Testis (tissue), 3 donors: ENCODE measurements around the gene ZNF277. TPM values are rescaled to one million over a fixed set of nuclear protein-coding genes. Genes with fewer than 3 reads are reported as not detected.

Experiments
- DNase-seq: peaks from one replicate; pipeline ENCODE4 v3.0.0-alpha.2; 2019
- H3K27ac ChIP-seq, 2 donors: fragments of 200-600 bp; sonication (generic); one replicate each; pipeline ENCODE4 v1.5.1; 2019
- H3K27me3 ChIP-seq: fragments of 200-600 bp; sonication (generic); one replicate; pipeline ENCODE4 v1.5.1; 2019
- H3K36me3 ChIP-seq: fragments of 200-600 bp; sonication (generic); one replicate; pipeline ENCODE4 v1.5.1; 2017; ENCODE audit warnings: low read depth; ENCODE audit errors: missing control alignments
- H3K4me1 ChIP-seq: fragments of 200-600 bp; sonication (generic); one replicate; pipeline ENCODE4 v1.5.1; 2019
- H3K4me3 ChIP-seq, 2 donors: fragments of 200-600 bp; sonication (generic); one replicate each; pipeline ENCODE4 v1.5.1; 2017 to 2019
- H3K9me3 ChIP-seq: fragments of 200-600 bp; sonication (generic); one replicate; pipeline ENCODE4 v1.5.1; 2017
- POLR2A ChIP-seq: fragments of 450-650 bp; IDR thresholded peaks from one replicate; pipeline ENCODE4 v1.6.1; 2017; ENCODE audit warnings: antibody characterized with exemption, mild to moderate bottlenecking, moderate library complexity
- WGBS, 2 donors: methylation state at CpG; one replicate each; pipeline ENCODE4 v1.1.5; 2018; 5-methylcytosine and 5-hydroxymethylcytosine counted together
- intact Hi-C: fragments of 100-400 bp; cut with DNase I; formaldehyde crosslinking; loops from one replicate; pipeline ENCODE4 v1.15.1; 2023; ENCODE audit warnings: low total_unique reads
- polyA plus RNA-seq: library from polyadenylated mRNA; stranded (reverse); fragments of 350-450 nt; fragmentation: Illumina TruSeq; extraction: RNeasy Lipid Tissue Mini Kit (QIAGEN cat#74804); gene quantifications from one replicate; pipeline ENCODE4 v1.2.3, GENCODE V29; 2014; ENCODE audit warnings: low read depth, low replicate concordance; ENCODE audit not compliant: insufficient read depth
- total RNA-seq, 2 donors: library from RNA; depleted of rRNA; stranded (reverse); fragments of >200 nt; gene quantifications; one replicate each; pipeline ENCODE4 v1.2.3, GENCODE V29; 2016
- TF ChIP-seq, protein P1 (sequence below), 3 experiments: fragments of 450-650 bp in 2 of 3; fragments of 200-600 bp in 1 of 3; sonication (generic) in 1 of 3; IDR thresholded peaks; one replicate each; pipeline ENCODE4 v1.5.1; 2016 to 2019; ENCODE audit warnings: antibody characterized with exemption in 3 of 3, mild to moderate bottlenecking in 2 of 3, moderate library complexity in 1 of 3

The ZNF277 gene
- total and polyA plus RNA-seq, 3 donors from 2014 or later, result 13.9 to 15.4 (median 14.6) TPM

- TF ChIP-seq POLR2A, result no peak
- TF ChIP-seq, protein P1, sequence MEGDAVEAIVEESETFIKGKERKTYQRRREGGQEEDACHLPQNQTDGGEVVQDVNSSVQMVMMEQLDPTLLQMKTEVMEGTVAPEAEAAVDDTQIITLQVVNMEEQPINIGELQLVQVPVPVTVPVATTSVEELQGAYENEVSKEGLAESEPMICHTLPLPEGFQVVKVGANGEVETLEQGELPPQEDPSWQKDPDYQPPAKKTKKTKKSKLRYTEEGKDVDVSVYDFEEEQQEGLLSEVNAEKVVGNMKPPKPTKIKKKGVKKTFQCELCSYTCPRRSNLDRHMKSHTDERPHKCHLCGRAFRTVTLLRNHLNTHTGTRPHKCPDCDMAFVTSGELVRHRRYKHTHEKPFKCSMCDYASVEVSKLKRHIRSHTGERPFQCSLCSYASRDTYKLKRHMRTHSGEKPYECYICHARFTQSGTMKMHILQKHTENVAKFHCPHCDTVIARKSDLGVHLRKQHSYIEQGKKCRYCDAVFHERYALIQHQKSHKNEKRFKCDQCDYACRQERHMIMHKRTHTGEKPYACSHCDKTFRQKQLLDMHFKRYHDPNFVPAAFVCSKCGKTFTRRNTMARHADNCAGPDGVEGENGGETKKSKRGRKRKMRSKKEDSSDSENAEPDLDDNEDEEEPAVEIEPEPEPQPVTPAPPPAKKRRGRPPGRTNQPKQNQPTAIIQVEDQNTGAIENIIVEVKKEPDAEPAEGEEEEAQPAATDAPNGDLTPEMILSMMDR (IDR thresholded peaks at IDR 0.05), result no peak
- H3K4me3 ChIP-seq, result no peak overlapping the region
- no peaks in the 10 kb centered on the region for H3K9me3 ChIP-seq
- no peak overlapping the region for H3K27ac ChIP-seq
- H3K36me3 ChIP-seq, result no peaks in the 10 kb centered on the region
- intact Hi-C loops, result no loop called here
- no peak for DNase-seq
- no peaks in the 10 kb centered on the region for H3K27me3 ChIP-seq
- no peaks in the 10 kb centered on the region for H3K4me1 ChIP-seq
- WGBS, 2 donors, result 88 to 92% methylated on average over 2 of the region's 2 CpGs
Measured at GRCh38 chr7:112257073-112257472, 50.6 kb downstream of the ZNF277 start.

- intact Hi-C loops, result no loop called here
- 80 to 95% methylated on average over 2 of the region's 2 CpGs for WGBS, 2 donors
- Histone ChIP-seq H3K36me3 (no peaks in the 10 kb centered on the region), H3K4me1 (no peaks in the 10 kb centered on the region), H3K27ac (no peak overlapping the region), H3K9me3 (no peaks in the 10 kb centered on the region), H3K27me3 (no peaks in the 10 kb centered on the region), H3K4me3 (no peak overlapping the region)
- TF ChIP-seq, protein P1 (IDR thresholded peaks at IDR 0.05), result no peak
- no peak for TF ChIP-seq POLR2A
- DNase-seq, result no peak
Measured at GRCh38 chr7:112260911-112261310, 54.4 kb downstream of the ZNF277 start.

- intact Hi-C loops, result no loop called here
- WGBS, 2 donors, result 85 to 88% methylated on average over 3 of the region's 3 CpGs
Measured at GRCh38 chr7:112262036-112262435, 55.5 kb downstream of the ZNF277 start.

DNA sequence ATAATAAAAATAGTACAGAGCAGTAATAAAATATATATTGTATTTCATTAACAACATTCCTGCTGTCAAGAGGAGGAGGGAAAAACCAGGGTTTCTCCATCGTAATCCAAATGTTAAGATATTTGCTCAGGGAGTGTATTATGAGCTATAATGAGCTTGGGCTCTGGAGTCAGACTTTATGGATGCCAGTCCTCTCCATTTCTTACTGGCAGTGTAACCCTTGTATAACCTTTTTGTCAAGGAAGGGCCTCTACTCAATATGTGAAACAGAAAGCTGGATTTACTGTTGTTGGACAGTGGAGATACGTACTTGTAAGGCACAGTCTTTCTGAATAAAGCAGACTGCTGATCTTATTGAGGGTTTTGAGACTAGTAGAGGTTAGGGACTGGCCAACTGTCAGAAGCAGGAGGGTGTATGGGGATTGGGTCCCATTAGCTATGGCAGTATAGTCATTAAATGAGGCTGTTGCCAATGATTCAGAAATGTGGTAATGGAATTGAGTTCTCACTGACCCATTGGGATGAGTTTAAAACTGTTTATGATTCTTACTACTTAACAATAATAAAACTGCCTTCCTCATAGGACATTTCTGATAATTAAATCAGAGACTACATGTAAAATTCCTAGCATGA lies 56.5 kb downstream of the ZNF277 start:
- intact Hi-C loops, result no loop called here
- 70 to 78% methylated on average over 2 of the region's 2 CpGs for WGBS, 2 donors
- Histone ChIP-seq H3K36me3 (no peaks in the 10 kb centered on the region), H3K27ac (no peak overlapping the region), H3K4me3 (no peak overlapping the region), H3K27me3 (no peaks in the 10 kb centered on the region), H3K4me1 (no peaks in the 10 kb centered on the region), H3K9me3 (no peaks in the 10 kb centered on the region)
- TF ChIP-seq POLR2A, result no peak
- TF ChIP-seq, protein P1 (IDR thresholded peaks at IDR 0.05), result no peak
- no peak for DNase-seq

More at GRCh38 chr7:112262036-112262435, 55.5 kb downstream of the ZNF277 start:
- Histone ChIP-seq H3K4me1 (no peaks in the 10 kb centered on the region), H3K4me3 (no peak overlapping the region), H3K9me3 (no peaks in the 10 kb centered on the region), H3K36me3 (no peaks in the 10 kb centered on the region), H3K27me3 (no peaks in the 10 kb centered on the region), H3K27ac (no peak overlapping the region)
- no peak for DNase-seq
- TF ChIP-seq POLR2A, result no peak
- TF ChIP-seq, protein P1 (IDR thresholded peaks at IDR 0.05), result no peak

- H3K4me3 ChIP-seq, result no peak overlapping the region
- no peaks in the 10 kb centered on the region for H3K4me1 ChIP-seq
- H3K27me3 ChIP-seq, result no peaks in the 10 kb centered on the region
- no peak overlapping the region for H3K27ac ChIP-seq
- DNase-seq, result no peak
- intact Hi-C loops, result no loop called here
- TF ChIP-seq, protein P1 (IDR thresholded peaks at IDR 0.05), result no peak
- no peak for TF ChIP-seq POLR2A
- no peaks in the 10 kb centered on the region for H3K9me3 ChIP-seq
- no peaks in the 10 kb centered on the region for H3K36me3 ChIP-seq
Measured at GRCh38 chr7:112263519-112263918, 57.0 kb downstream of the ZNF277 start.
